IMR-90 (cell line): Measurements from ENCODE around the gene CPEB3. TPM values are rescaled to one million over a fixed set of nuclear protein-coding genes. Genes with fewer than 3 reads are reported as not detected.

Source experiments
- ATAC-seq: fragments of 200-7000 bp; cut with Tn5 transposase; 2 replicates; pipeline ENCODE4 v1.9.1; 2020; ENCODE audit warnings: low read depth, mild to moderate bottlenecking, moderate library complexity
- BruUV-seq: library from RNA; stranded (reverse); fragments of 400-500 nt; replicated peaks from 2 replicates; lab custom pipeline; 2021; lab: Mats Ljungman, UMichigan
- CTCF ChIA-PET: fragments of 300-600 bp; formaldehyde crosslinking; extraction: SDS; loops from one replicate; lab custom pipeline; 2021; ENCODE audit warnings: antibody characterized with exemption; lab: Yijun Ruan, JAX
- POLR2A ChIA-PET: fragments of 300-600 bp; sonication (Branson Sonifier 250); formaldehyde crosslinking; loops from one replicate; lab custom pipeline; 2022; ENCODE audit warnings: antibody characterized with exemption; ENCODE audit not compliant: unreplicated experiment; lab: Charles Lee
- DNase-seq: peaks from one replicate; pipeline ENCODE4 v3.0.0; 2013
- H2AFZ ChIP-seq: replicated peaks from 2 replicates; pipeline ENCODE3; 2013; ENCODE audit warnings: low read length, mild to moderate bottlenecking; ENCODE audit not compliant: poor library complexity
- H2AK5ac ChIP-seq: 2 replicates; pipeline ENCODE4 v1.6.1; 2013; ENCODE audit warnings: low read depth, low read length, inconsistent platforms
- H2AK9ac ChIP-seq: replicated peaks from 2 replicates; pipeline ENCODE3; 2013; ENCODE audit warnings: mild to moderate bottlenecking, low read depth, low read length, moderate library complexity; ENCODE audit not compliant: poor library complexity
- H2BK120ac ChIP-seq: 2 replicates; pipeline ENCODE4 v1.6.1; 2013; ENCODE audit warnings: low read depth, low read length, inconsistent platforms
- H2BK15ac ChIP-seq: 3 replicates; pipeline ENCODE4 v1.6.1; 2013; ENCODE audit warnings: low read depth, low read length, inconsistent platforms
- H2BK20ac ChIP-seq: 2 replicates; pipeline ENCODE4 v1.6.1; 2013; ENCODE audit warnings: low read depth, mild to moderate bottlenecking, inconsistent platforms, low read length, moderate library complexity
- H2BK5ac ChIP-seq: 2 replicates; pipeline ENCODE4 v1.6.1; 2013; ENCODE audit warnings: mild to moderate bottlenecking, low read depth, low read length, inconsistent platforms; ENCODE audit not compliant: poor library complexity, severe bottlenecking
- H3K14ac ChIP-seq: replicated peaks from 2 replicates; pipeline ENCODE4 v1.6.1; 2013; ENCODE audit warnings: low read depth, low read length, inconsistent platforms
- H3K18ac ChIP-seq: 2 replicates; pipeline ENCODE4 v1.6.1; 2013; ENCODE audit warnings: low read depth, low read length, control low read depth
- H3K23ac ChIP-seq: 2 replicates; pipeline ENCODE4 v1.6.1; 2013; ENCODE audit warnings: low read depth, low read length, inconsistent platforms
- H3K27ac ChIP-seq: 2 replicates; pipeline ENCODE4 v1.5.1; 2013; ENCODE audit warnings: mild to moderate bottlenecking, control low read depth, low read length; ENCODE audit not compliant: insufficient read depth
- H3K27me3 ChIP-seq: 2 replicates; pipeline ENCODE4 v1.6.1; 2013; ENCODE audit warnings: low read length; ENCODE audit not compliant: control insufficient read depth, insufficient read depth
- H3K36me3 ChIP-seq: 2 replicates; pipeline ENCODE4 v1.6.1; 2013; ENCODE audit warnings: low read length, mixed read lengths; ENCODE audit not compliant: control insufficient read depth, insufficient read depth
- H3K4ac ChIP-seq: 2 replicates; pipeline ENCODE4 v1.6.1; 2013; ENCODE audit warnings: low read depth, low read length, inconsistent platforms
- H3K4me1 ChIP-seq: 2 replicates; pipeline ENCODE4 v1.6.1; 2013; ENCODE audit warnings: low read length, mixed read lengths; ENCODE audit not compliant: control insufficient read depth, insufficient read depth
- H3K4me2 ChIP-seq: 2 replicates; pipeline ENCODE4 v1.6.1; 2013; ENCODE audit warnings: low read depth, mild to moderate bottlenecking, control low read depth, low read length, moderate library complexity
- H3K4me3 ChIP-seq: 2 replicates; pipeline ENCODE4 v1.5.1; 2013; ENCODE audit warnings: low read depth, mild to moderate bottlenecking, control low read depth, low read length, moderate library complexity; ENCODE audit not compliant: insufficient read depth
- H3K56ac ChIP-seq: 2 replicates; pipeline ENCODE4 v1.6.1; 2013; ENCODE audit warnings: low read length, inconsistent platforms; ENCODE audit not compliant: insufficient read depth; ENCODE audit errors: extremely low read depth
- H3K79me1 ChIP-seq, 2 experiments: 2 replicates each; pipeline ENCODE4 v1.6.1; 2013; ENCODE audit warnings: low read length in 2 of 2, inconsistent platforms in 1 of 2, low read depth in 1 of 2
- H3K9ac ChIP-seq: 2 replicates; pipeline ENCODE4 v1.6.1; 2013; ENCODE audit warnings: low read depth, low read length, control low read depth
- H3K9me1 ChIP-seq: 2 replicates; pipeline ENCODE4 v1.6.1; 2013; ENCODE audit warnings: low read length, inconsistent platforms; ENCODE audit not compliant: insufficient read depth
- H3K9me3 ChIP-seq: 2 replicates; pipeline ENCODE4 v1.6.1; 2013; ENCODE audit warnings: low read length; ENCODE audit not compliant: control insufficient read depth, insufficient read depth
- H4K20me1 ChIP-seq: 2 replicates; pipeline ENCODE4 v1.6.1; 2013; ENCODE audit warnings: low read length, inconsistent platforms; ENCODE audit not compliant: insufficient read depth
- H4K5ac ChIP-seq: 2 replicates; pipeline ENCODE4 v1.6.1; 2013; ENCODE audit warnings: mild to moderate bottlenecking, low read depth, low read length, control low read depth
- H4K8ac ChIP-seq, 2 experiments: 2 replicates each; pipeline ENCODE4 v1.6.1; 2013; ENCODE audit warnings: low read depth in 2 of 2, low read length in 2 of 2, control low read depth in 1 of 2, inconsistent platforms in 1 of 2
- H4K91ac ChIP-seq: 2 replicates; pipeline ENCODE4 v1.6.1; 2013; ENCODE audit warnings: low read depth, low read length, inconsistent platforms; ENCODE audit not compliant: insufficient read depth
- BHLHE40 ChIP-seq: fragments of 150-350 bp; IDR thresholded peaks from 2 replicates; pipeline ENCODE4 v1.6.1; 2016; ENCODE audit warnings: mild to moderate bottlenecking, low read depth, low read length
- CEBPB ChIP-seq: IDR thresholded peaks from 2 replicates; pipeline ENCODE4 v1.6.1; 2012; ENCODE audit warnings: low read depth, low read length, improper control_type of control experiment
- CHD1 ChIP-seq: IDR thresholded peaks from 2 replicates; pipeline ENCODE4 v1.6.1; 2012; ENCODE audit warnings: low read depth, low read length, improper control_type of control experiment
- CTCF ChIP-seq: conservative IDR thresholded peaks from 2 replicates; pipeline ENCODE4 v1.5.1; 2012; ENCODE audit warnings: mild to moderate bottlenecking, low read depth, low read length, improper control_type of control experiment
- ELK1 ChIP-seq: fragments of 150-350 bp; IDR thresholded peaks from 2 replicates; pipeline ENCODE4 v1.6.1; 2016; ENCODE audit warnings: low read depth, mild to moderate bottlenecking, low read length, moderate library complexity, borderline replicate concordance
- MAFK ChIP-seq: IDR thresholded peaks from 2 replicates; pipeline ENCODE4 v1.6.1; 2012; ENCODE audit warnings: low read depth, low read length, improper control_type of control experiment
- MAZ ChIP-seq: IDR thresholded peaks from 2 replicates; pipeline ENCODE4 v1.6.1; 2012; ENCODE audit warnings: low read depth, mild to moderate bottlenecking, low read length, improper control_type of control experiment, moderate library complexity, borderline replicate concordance
- NFE2L2 ChIP-seq: fragments of 150-350 bp; IDR thresholded peaks from 2 replicates; pipeline ENCODE4 v1.6.1; 2016; ENCODE audit warnings: low read depth, mild to moderate bottlenecking, low read length
- POLR2A ChIP-seq: IDR thresholded peaks from 2 replicates; pipeline ENCODE4 v1.6.1; 2012; ENCODE audit warnings: mild to moderate bottlenecking, low read depth, low read length
- RAD21 ChIP-seq: IDR thresholded peaks from 2 replicates; pipeline ENCODE4 v1.6.1; 2012; ENCODE audit warnings: low read length, improper control_type of control experiment
- RCOR1 ChIP-seq: IDR thresholded peaks from 2 replicates; pipeline ENCODE4 v1.6.1; 2012; ENCODE audit warnings: mild to moderate bottlenecking, low read length, improper control_type of control experiment; ENCODE audit not compliant: insufficient replicate concordance
- RFX5 ChIP-seq: IDR thresholded peaks from 2 replicates; pipeline ENCODE4 v1.8.0; 2012; ENCODE audit warnings: low read depth, mild to moderate bottlenecking, low read length, moderate library complexity
- SMC3 ChIP-seq: fragments of 150-350 bp; IDR thresholded peaks from 2 replicates; pipeline ENCODE4 v1.6.1; 2016; ENCODE audit warnings: low read depth, mild to moderate bottlenecking, antibody characterized with exemption, low read length, moderate library complexity
- USF2 ChIP-seq: fragments of 150-350 bp; IDR thresholded peaks from 2 replicates; pipeline ENCODE4 v1.6.1; 2017; ENCODE audit warnings: mild to moderate bottlenecking, antibody characterized with exemption, low read length, low read depth
- WGBS, 2 experiments: methylation state at CpG; one replicate each; pipeline versions ENCODE4 v1.1.5 to v1.1.7; 2013; ENCODE audit warnings: missing lambda C conversion rate in 2 of 2; ENCODE audit not compliant: insufficient read length in 1 of 2; ENCODE audit errors: extremely low coverage in 2 of 2; 5-methylcytosine and 5-hydroxymethylcytosine counted together
- dilution Hi-C: fragments of 300-500 bp; cut with HindIII; formaldehyde crosslinking; loops from one replicate; pipeline ENCODE4 v1.14.3; 2018; ENCODE audit warnings: low sequenced_read_pairs; ENCODE audit not compliant: unreplicated experiment
- in situ Hi-C: fragments of 300-500 bp; cut with MboI; formaldehyde crosslinking; loops from 3 replicates; pipeline ENCODE4 v1.14.3; 2019; ENCODE audit warnings: low sequenced_read_pairs, inconsistent platforms, mixed read lengths
- intact Hi-C: fragments of 100-400 bp; cut with micrococcal nuclease; formaldehyde crosslinking; loops from 2 replicates; pipeline ENCODE4 v1.10.0; 2022
- polyA plus RNA-seq, 3 experiments: library from polyadenylated mRNA; depleted of rRNA; stranded (reverse); fragments of >200 nt; gene quantifications; 2 replicates each; pipeline ENCODE4 v1.2.3, GENCODE V29; 2012; ENCODE audit warnings: low replicate concordance in 1 of 3
- total RNA-seq: library from RNA; depleted of rRNA; stranded (reverse); fragments of >200 nt; gene quantifications from 2 replicates; pipeline ENCODE4 v1.2.3, GENCODE V29; 2012

CPEB3 gene
- total and polyA plus RNA-seq, 2 of the 4 experiments (the other 2 are of a cell fraction) = 0.18 to 0.36 TPM

GRCh38 chr10:92009445-92009844, 281.4 kb downstream of the CPEB3 start:
- Histone ChIP-seq H3K23ac (no peak overlapping the region), H3K4me1 (no peaks in the 10 kb centered on the region), H3K9me1 (no peaks in the 10 kb centered on the region), H2BK5ac (no peak overlapping the region), H2AK9ac (no peak overlapping the region), H3K79me1 (peaks cover 0 to 16% of the 10 kb centered on the region in 2 experiments; a peak in 2 of 4 replicates), H2BK120ac (no peak overlapping the region), H4K8ac (no peak overlapping the region), H2AFZ (no peak overlapping the region), H4K91ac (no peak overlapping the region), H2AK5ac (no peak overlapping the region), H2BK15ac (no peak overlapping the region), H3K9me3 (no peaks in the 10 kb centered on the region), H3K14ac (no peak overlapping the region), H3K56ac (no peak overlapping the region), H3K27ac (no peak overlapping the region), H3K18ac (no peak overlapping the region), H4K5ac (no peak overlapping the region), H3K4ac (no peak overlapping the region), H2BK20ac (no peak overlapping the region), H4K20me1 (peaks cover 3% of the 10 kb centered on the region; the same call in 1 of the 2 replicates), H3K27me3 (no peaks in the 10 kb centered on the region), H3K36me3 (peaks cover 19% of the 10 kb centered on the region), H3K4me3 (no peak overlapping the region), H3K9ac (no peak overlapping the region), H3K4me2 (no peak overlapping the region)
- ChIA-PET POLR2A (no interaction called here), CTCF (interaction anchor here (0.7 kb wide), 1 partner anchor 18 kb away, joined by 3 read pairs; no protein-coding TSS in a partner anchor)
- in situ Hi-C loops = no loop called here
- intact Hi-C loops = no loop called here
- TF ChIP-seq MAFK = no peak
- TF ChIP-seq CEBPB = no peak
- no peak for TF ChIP-seq RCOR1
- no peak for TF ChIP-seq POLR2A
- TF ChIP-seq CHD1 = no peak
- no peak for TF ChIP-seq BHLHE40
- no peak for TF ChIP-seq NFE2L2
- no peak for TF ChIP-seq SMC3
- no peak for TF ChIP-seq CTCF
- TF ChIP-seq ELK1 = no peak
- no peak for TF ChIP-seq RFX5
- no peak for TF ChIP-seq RAD21
- TF ChIP-seq USF2 = no peak
- no peak for TF ChIP-seq MAZ
- BruUV-seq = no TSS peak
- dilution Hi-C loops = no loop called here
- no peak for DNase-seq
- no CpG with 5 or more reads among the region's 1 CpG for WGBS, 2 experiments
- ATAC-seq = no peak
